HG02642 (cell line): ENCODE measurements around the gene CA7.
"Not testable (repeated sequence)": the region's sequence is repeated elsewhere in the genome, so short reads cannot be mapped to it uniquely, and the experiment has no call there.

ENCODE experiments used
- ATAC-seq: cut with Tn5 transposase; IDR thresholded peaks from one replicate; pipeline ENCODE4 v1.9.1; 2021; ENCODE audit warnings: mild to moderate bottlenecking; ENCODE audit not compliant: unreplicated experiment, poor library complexity

The CA7 gene

GRCh38 chr16:66845791-66846221 lies 1.6 kb downstream of the CA7 start:
- ATAC-seq: no peak

- ATAC-seq: no peak
Measured at GRCh38 chr16:66846266-66846665, 2.1 kb downstream of the CA7 start.

GRCh38 chr16:66846831-66847230 lies 2.6 kb downstream of the CA7 start:
- no peak for ATAC-seq

- no peak for ATAC-seq
Measured at GRCh38 chr16:66847533-66848067, 3.4 kb downstream of the CA7 start.

GRCh38 chr16:66848172-66848571 lies 4.0 kb downstream of the CA7 start:
- ATAC-seq: no peak

GRCh38 chr16:66849021-66849420 lies 4.8 kb downstream of the CA7 start:
- ATAC-seq: no peak

- ATAC-seq: no peak
Measured at GRCh38 chr16:66849549-66849948, 5.3 kb downstream of the CA7 start.

- no peak for ATAC-seq
Measured at GRCh38 chr16:66850115-66850815, 6.1 kb downstream of the CA7 start.

GRCh38 chr16:66851166-66851964 lies 7.2 kb downstream of the CA7 start:
- ATAC-seq: no peak

GRCh38 chr16:66853261-66854139 lies 9.3 kb downstream of the CA7 start:
- no peak for ATAC-seq

- ATAC-seq: no peak
Measured at GRCh38 chr16:66856184-66856730, 12.0 kb downstream of the CA7 start.

- ATAC-seq: no peak
Measured at GRCh38 chr16:66856801-66857200, 12.6 kb downstream of the CA7 start.

- no peak for ATAC-seq
Measured at GRCh38 chr16:66857437-66857836, 13.2 kb downstream of the CA7 start.

GRCh38 chr16:66858740-66859396 lies 14.7 kb downstream of the CA7 start:
- ATAC-seq: peak; percentile 68

GRCh38 chr16:66859397-66860068 lies 15.3 kb downstream of the CA7 start:
- no peak for ATAC-seq

- no peak for ATAC-seq
Measured at GRCh38 chr16:66862023-66862520, 17.9 kb downstream of the CA7 start.

- no peak for ATAC-seq
Measured at GRCh38 chr16:66863707-66864106, 19.5 kb downstream of the CA7 start.

GRCh38 chr16:66869424-66869823 lies 25.2 kb downstream of the CA7 start:
- no peak for ATAC-seq

GRCh38 chr16:66871363-66871762 lies 27.1 kb downstream of the CA7 start:
- ATAC-seq: not testable (repeated sequence)
